GM10266 (cell line): ENCODE measurements around the gene SPAG8.

Source experiments
- DNase-seq: peaks from one replicate; pipeline ENCODE4 v3.0.0; 2012; ENCODE audit errors: extremely low spot score
- CTCF ChIP-seq: IDR thresholded peaks from 2 replicates; pipeline ENCODE4 v1.5.1; 2012; ENCODE audit warnings: mild to moderate bottlenecking, low read depth; ENCODE audit not compliant: control insufficient read depth, insufficient read depth; ENCODE audit errors: missing control alignments

The SPAG8 gene

DNA sequence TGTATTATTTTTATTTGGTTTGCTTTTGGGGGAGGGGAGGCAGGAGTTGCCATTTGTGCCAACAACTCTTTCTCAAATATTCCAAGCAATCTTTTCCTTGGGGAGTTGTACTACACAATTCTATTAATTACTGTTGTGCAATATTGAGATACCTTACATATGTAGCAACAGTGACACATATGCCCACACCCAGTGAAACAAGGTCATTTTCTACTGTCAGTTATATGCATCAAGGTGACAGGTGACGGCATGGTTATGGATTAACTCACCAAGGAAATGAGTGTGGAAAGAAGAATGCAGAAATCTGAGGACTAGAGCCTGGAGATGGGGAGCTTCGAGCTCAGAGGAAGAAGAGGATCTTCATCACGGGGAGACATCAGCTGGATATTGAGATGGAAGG, 40.1 kb downstream of the SPAG8 start:
- DNase-seq = no peak
- no peak for TF ChIP-seq CTCF

- DNase-seq = no peak
Observed at GRCh38 chr9:35771534-35771933, 40.5 kb downstream of the SPAG8 start.

DNA sequence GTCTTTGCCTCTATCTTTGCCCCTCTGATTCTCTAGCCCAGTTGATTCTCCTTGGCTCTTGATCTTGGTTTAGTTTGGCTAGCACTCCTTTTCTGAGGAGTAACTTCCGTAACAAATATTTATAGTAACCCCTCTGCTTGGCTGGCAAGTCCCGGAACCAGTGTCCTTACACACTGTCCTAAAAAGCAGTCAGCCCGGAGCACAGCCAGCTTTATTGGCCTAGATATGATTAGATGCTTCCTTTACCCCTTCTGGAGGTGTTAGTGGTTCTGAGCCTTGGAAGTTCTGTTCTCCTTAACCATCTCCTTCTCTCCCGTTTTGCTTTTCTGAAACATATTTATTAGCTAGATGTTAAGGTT, 41.0 kb downstream of the SPAG8 start:
- no peak for TF ChIP-seq CTCF
- no peak for DNase-seq

More at GRCh38 chr9:35771534-35771933, 40.5 kb downstream of the SPAG8 start:
- no peak for TF ChIP-seq CTCF

DNA sequence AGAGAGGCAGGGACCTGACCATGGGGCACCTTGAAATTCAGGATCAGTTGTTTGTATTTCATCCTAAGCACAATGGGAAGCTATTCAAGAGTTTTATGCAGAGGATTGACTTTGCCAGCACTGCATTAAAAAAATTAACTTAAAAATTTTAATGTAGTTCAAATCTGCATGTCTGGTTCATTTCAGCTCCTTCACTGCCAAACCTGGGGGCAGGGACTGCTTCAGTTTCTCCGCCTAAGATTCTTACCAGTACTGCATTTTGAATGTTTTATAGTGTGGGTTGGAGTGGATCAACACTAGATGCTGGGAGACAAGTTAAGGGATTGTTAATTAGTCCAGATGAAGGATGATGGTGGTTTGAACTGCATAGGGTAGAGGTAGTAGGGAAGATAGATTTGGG, 42.3 kb downstream of the SPAG8 start:
- TF ChIP-seq CTCF = no peak
- DNase-seq = no peak

DNA sequence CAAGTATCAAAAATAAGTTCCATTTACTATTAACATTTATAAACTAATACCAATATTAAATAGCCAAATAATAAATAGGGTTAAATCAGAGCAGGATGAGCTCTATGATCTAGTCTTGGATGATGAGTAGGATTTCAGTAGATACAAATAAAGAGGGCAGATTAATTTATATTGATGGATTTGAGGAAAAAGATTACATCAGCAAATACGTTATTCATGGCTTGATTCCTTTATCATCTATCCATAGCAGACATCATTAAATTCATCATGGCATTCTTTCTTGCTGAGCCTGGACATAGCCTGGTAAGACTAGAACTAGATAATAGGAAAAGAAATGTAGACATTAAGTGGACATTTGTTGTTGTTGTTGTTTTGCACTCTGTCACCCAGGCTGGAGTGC, 44.6 kb downstream of the SPAG8 start:
- no peak for TF ChIP-seq CTCF
- DNase-seq = no peak

GRCh38 chr9:35766997-35767396, 45.1 kb downstream of the SPAG8 start:
- DNase-seq = no peak
- no peak for TF ChIP-seq CTCF

- TF ChIP-seq CTCF = no peak
- no peak for DNase-seq
Observed at GRCh38 chr9:35763803-35764202, 48.3 kb downstream of the SPAG8 start.
